HG03521 (cell line): ENCODE measurements around the gene TMEM72.

ENCODE experiments used
- ATAC-seq: cut with Tn5 transposase; IDR thresholded peaks from one replicate; pipeline ENCODE4 v1.9.1; 2021; ENCODE audit warnings: mild to moderate bottlenecking, moderate library complexity; ENCODE audit not compliant: unreplicated experiment

TMEM72 gene

DNA sequence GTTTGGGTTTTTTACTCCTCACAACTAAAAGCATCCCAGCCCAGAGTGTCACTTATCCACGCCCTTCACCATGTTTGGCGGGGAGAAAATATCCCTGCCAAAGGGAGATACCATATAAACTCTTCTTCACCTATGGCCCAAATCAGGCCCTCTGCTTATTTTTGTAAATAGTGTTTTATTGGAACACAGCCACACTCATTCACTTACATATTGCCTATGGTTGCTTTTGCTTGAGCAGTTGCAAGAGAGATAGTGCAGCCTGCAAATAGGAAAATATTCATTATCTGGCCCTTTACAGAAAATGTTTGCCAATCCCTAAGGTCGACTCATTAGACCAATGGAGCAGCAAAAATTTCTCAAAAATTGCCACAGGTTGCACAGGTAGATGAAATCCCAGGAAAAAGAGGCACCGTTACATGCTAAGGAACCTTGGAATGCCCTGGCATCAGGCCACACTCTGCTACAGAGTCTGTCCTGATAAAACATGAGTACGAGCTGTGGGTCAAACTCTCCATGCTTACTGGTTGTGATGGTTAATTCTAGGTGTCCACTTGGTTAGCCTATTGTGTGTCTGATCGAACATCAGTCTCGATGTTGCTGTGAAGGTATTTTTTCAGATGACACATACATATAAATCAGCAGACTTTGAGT lies 40.6 kb downstream of the TMEM72 start:
- no peak for ATAC-seq

DNA sequence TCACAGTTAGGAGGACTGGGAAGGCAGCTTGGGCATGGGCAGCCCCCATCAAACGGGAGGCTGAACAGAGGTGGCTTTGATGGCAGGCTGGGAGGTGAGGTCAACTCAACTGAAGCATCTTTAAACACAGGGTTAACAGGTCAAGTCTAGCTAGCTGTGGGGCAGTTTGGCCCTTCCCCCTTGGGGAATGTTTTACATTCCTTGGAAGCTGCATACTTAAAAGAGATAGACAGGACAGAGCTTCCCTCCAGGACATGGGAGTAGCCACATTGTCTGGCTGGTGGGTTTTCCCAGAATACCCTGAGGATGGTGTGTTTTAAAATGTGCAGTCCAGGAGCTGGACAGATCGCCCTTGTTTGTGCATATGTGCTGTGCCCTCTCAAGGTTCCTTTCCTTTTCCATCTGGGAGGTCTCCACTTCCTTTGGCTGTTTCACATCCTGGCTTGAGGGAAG lies 41.7 kb downstream of the TMEM72 start:
- ATAC-seq, result no peak

DNA sequence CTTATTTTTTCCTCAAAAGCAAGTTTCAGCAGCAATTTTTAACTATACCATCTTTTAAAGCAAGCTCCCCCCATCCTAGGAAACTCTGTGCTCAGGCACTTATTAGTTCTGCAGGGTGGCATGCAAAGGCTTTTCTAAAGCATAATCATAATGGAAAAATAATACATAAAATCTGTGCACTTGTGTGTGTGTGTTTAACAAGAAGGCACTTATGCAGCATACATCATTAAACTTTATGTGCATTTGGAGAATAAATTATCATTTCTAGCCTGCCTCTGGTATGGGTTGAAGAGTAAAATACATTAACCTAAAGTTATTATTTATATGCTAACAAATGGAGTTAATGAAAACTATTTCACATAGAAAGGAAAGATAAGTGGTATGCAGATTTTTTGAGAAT lies 42.9 kb downstream of the TMEM72 start:
- ATAC-seq, result no peak

DNA sequence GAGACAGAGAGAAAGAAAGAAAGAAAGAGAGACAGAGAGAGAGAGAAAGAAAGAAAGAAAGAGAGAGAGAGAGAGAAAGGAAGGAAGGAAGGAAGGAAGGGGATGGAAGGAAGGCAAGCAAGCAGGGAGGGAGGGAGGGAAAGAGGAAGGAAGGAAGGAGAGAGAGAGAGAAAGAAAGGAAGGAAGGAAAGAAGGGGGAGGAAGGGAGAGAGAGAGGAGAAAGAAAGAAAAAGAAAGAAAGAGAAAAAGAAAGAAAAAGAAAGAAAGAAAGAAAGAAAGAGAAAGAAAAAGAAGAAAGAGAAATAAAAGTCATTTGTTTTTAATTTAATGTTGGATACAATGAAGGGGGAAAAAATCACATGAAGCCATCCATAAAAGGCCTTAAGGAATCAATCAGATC lies 43.8 kb downstream of the TMEM72 start:
- ATAC-seq, result no peak

DNA sequence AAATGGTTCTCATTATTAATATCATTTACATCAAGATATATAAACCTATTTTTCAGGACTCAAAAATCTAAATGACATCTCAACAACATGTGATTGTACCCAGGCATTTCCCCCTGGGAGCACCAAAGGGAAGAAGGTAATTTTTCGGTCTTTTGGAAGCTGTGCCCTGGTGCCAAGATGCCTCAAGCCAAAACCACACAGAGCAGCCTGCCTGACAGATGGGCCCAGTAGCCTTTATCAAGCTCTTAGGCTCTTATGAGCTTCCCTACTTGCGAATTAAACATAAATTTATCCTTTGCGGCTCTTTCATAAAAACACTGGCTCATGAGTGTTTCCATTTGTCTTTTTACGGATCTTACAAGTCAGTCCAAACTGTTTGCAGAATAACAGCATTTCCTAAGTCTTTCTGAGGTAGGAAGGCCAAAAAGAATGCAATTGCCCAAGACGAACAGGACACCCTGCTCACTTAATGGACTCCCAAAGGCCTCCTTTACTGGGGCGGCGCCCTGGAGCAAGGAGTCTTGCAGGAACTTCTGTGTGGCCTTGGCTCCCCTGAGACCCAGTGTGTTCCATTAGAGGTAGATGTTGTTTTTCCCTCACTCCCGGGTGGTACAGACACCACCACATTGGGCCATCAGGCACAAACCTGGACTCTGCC lies 44.4 kb downstream of the TMEM72 start:
- no peak for ATAC-seq

DNA sequence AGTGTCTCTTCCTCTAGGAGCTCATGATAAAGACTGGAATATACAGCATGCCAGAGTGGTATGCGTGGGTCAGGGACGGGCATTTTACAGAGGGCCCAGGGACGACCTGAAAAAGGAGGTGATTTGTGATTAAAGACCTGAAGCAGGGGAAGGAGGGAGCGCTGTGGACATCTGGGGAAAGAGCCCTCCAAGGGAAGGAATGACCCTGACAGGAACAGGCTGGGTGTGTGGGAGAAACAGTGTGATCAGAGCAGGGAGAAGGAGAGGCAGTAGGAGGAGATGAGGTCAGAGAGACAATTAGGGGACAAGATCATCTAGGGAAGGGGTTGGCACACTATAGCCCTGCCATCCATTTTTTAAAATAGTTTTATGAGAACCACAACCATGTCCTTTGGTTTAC lies 45.1 kb downstream of the TMEM72 start:
- no peak for ATAC-seq

DNA sequence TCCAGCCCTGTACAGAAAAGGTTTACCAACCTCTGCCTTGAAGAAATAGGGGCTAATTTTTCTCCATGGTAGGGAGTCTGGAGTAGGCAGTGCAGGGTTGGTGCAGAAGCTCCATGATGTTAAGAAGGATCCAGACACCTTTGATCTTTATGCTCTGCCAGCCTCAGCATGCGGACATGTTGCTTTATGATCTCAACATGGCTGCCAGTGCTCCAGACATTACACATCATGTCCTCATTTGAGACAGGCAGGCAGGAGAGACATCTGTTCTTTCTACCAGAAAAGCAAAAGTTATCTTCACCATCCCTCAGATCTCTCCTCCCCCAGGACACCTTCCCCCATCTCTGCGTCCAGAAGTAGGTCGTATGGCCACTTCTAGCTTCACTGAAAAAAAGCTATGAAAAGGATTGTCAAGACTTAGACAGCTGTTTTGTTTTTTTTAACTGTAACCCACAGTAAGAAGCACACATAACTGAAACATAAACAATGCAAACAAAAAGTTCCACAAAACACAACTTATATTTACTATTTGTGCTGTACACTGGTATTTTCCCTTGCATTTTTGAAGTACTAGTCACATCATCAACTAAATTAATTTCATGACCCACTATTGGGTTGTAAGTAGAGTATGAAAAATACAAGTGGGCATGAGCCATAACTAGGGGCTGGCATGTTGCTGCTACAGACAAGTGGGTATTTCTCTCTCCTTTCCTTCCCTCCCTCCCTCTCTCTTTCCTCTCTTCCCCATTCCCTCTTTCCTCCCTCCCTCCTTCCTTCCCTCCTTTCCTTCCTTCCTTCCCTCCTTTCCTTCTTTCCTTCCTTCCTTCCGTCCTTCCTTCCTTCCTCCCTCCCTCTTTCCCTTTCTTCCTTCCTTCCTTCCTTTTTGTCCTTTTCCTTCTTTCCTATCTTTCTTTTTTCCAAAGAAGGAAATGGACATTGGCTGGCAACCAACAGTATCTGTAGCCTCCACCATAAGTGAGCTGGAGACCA lies 45.9 kb downstream of the TMEM72 start:
- no peak for ATAC-seq

DNA sequence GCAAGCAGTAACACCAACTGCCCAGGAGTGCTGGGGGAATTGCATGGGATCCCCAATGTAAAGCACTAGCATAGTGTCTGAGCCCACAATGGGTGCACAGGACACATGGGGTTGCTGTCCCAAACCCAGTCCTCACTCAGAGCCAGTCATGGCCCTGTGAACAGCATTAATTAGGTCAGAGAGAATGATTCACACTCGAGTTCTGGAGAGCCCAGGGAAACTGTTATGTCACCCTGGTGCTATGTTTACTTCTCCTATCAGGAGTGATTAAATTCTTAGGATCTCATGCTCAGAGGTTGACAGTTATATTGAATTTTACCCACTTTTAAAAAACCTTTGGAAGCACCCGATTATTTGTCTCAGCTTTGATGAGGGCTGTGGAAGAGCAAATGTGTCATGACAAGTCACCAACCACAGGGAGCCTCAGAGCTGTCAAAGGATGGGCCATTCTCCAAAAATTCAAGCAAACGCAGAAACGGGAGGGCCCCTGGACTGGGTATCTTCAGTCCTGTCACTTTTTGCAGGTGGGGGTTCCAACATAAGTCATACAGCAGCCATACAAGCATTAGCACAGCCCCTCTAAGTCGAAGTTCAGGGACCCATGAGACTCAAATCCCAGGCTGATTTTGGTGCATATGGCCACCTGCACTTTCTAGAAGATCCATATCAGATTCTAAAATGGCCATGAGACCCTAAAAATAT lies 47.2 kb downstream of the TMEM72 start:
- ATAC-seq, result no peak

DNA sequence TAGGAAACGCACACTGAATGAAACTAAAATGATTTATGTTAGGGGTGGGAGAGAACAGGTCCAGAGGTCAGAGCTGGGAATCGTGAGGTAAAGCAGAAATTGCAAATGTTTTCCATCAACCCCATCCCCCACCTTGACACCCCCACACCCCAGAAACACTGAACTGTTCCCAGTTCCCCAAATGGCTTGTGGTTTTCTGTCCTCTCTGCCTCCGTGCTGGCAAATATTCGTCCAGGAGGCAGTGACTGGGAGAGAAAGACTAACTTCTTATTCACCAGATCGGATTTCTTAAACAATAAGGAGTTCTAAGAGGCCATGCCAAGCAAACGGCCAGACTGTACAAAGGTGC lies 47.7 kb downstream of the TMEM72 start:
- no peak for ATAC-seq

DNA sequence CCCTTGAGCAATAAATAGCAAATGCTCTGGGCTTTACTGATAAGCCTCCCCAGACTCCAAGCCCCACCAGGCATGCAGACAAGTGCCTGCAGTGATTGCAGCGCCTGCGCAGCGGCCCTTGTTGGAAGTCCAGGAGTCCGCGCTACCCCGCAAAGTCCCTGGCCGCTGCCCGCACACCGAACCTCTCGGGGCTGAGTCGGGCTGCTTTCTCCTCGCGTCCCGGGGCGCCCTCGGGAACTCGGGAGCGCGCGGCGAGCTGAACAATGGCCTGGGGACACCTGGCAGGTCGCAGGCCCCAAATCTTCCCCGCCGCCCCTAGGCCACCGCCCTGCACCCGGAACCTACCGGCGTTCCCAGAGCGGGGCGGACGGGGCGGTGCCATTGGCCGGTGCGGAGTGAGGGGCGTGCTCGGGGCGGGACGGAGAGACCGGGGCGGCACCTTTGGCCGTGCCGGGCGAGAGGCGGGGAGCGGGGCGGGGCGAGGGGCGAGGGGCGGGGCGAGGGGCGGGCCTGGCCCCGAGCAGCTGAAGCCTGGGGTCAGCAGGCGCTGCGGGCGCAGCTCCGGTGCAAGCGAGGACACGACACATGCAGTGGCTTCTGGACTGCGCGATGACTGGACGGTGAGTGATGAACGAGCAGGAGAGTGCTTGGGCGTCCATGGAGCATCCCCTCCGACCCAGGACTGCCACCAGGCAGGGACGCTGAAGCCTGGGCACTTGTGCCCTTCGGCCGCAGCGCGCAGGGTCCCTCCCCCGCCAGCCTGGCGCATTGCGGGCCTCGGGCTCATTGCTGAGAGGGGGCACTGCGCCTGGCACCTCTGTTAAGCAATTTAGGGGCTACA lies 48.3 kb downstream of the TMEM72 start, which contains the start of gene RASSF4:
TSS of gene RASSF4 (plus strand) at position 556 of the 841 bp plus-strand sequence. CDS start 10,401 bp downstream, outside the sequence.
- ATAC-seq, result peak; percentile 99

DNA sequence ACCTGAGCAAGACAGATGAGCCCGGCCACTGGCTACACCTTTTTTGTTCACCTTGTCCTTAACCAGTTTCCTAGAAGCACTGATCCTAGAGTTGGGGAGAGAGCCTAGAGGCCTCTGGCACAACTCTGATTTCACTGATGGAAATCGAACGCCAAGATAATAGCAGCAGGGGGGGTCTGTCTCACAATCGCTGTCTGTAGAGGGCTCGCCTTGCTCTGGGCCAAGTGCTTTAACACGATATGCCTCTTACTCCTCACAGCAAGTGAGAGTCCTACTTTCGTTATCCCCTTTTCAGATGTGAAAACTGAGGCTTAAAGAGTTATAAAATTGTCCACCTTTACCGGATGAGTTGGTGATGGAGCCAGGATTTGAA lies 48.9 kb downstream of the TMEM72 start:
- ATAC-seq, result no peak

DNA sequence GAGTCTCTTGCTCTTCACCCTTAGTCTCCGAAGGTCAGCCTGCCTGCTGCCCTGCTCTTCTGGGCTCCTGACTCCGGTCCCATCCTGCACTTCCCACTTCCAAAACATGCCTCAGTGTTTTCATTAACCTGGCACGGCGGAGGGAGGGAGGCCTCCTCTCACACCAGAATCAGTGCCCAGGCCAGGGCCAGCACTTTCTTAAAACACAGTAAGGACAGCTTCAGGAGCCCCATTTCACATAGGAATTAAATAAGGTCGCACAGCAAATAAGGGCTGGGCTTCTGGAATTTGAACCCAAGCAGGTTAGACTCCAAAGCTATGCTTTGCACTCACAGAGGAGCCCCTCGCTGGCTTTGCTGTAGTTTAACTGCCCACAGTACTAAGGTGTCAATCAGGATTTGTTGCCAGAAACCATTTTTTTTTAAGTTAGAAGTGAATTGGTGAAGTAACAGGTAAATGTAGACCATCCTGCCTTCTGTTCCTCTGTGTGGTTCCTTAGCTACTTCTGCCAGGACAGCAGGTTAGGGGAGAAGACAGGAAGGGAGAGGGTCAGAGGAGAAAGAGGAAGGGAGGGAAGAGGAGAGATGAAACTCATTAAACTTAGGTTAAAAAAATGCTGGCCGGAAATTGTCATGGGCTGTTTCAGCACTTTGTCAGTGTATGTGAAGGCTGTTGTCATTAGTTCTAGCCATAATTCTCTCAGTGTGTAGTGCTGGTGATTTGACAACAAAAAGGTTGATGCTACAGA lies 49.5 kb downstream of the TMEM72 start:
- ATAC-seq, result no peak

DNA sequence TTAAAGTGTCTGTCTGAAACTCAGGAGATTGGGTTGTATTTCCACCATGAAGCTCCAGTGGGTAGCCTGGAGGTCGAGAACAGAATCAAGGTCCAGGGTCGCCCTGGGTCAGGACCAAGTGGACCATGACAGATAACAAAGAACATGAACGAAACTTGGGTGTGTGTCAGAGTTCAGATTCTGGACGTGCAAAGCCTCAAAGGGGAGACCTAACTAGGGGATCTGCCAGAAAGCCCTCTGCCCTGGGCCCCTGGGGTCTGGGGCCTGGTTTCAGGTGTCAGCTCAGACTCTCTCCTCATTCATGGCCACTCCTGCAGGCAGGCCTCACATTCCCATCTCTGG lies 50.1 kb downstream of the TMEM72 start:
- ATAC-seq, result no peak

DNA sequence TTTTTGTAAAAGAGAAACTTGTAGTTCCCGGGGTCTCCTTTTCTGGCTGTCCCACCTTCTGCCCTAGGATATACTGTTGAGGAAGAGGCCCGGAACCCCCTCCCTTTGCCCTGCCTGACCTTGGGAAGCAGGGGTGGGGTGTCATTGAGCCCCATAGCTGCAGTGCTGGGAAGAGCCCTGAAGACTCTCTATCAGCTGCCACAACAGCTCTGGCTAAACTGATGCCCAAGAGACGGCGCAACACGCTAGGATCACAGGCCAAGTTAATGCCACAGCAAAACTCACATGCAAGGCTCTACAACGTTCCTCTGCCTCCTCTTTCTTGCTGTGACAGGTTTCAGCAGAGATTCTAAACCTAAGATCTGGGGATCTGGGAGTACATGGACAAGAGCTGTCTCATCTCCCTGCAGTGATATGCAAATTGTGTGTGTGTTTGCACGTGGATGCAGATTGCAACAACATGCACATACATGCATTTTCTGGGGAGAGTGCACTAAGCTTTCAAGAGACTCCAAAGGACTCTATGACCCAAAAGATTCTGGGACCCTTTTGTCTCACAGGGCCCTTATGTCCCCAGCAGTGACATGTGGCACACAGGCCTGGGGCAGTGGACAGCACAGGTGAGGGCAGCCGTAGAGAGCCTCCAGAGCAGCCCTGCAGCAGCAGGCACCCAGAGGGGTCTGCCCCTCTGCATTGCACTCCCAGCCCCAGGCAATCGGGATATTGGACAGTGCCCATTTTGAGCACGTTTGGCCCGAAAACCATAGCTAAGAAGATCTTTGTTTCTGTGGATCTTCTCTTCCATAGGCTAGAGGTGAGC lies 51.0 kb downstream of the TMEM72 start:
- ATAC-seq, result no peak

DNA sequence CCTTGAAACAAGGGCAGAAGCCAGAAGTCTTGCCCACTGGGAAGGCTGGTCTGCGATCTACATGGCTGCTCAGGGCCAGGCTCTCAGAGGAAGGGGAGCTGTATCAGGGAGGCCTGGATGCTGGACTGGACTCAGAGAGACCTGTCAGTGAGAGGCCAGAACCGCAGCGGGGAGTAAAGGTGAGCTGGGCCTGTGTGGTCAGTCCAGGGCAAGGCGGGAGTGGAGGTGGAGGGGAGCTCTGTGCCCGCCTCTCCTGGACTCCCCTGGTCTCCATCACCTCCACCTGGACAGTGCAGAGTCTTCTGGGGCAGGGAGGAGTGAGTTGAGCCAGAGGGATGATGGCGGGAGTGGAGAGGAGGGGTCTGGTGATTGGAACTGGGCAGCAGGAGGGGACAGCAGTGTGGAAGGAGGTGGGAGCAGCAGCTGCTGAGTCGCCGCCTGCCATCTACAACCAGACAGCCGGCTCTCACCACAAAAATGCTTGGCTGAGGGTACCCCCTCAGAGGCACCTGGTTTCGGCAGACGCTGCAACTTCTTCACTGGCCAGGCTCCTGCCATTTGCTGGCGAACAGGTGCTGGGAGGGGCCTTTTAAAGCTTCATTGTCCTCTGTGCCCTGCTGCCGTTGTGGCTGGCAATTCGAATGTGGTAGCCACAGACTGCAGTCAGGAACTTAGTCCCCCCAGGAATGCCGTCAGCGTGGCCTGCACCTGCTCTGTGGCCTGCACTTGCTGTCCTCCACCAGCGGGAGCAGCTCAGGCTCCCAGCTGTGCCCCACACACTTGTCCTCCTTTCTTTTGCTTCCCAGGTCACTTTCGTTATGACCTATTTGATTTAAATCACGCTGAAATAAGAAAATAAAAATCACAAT lies 52.0 kb downstream of the TMEM72 start:
- no peak for ATAC-seq

DNA sequence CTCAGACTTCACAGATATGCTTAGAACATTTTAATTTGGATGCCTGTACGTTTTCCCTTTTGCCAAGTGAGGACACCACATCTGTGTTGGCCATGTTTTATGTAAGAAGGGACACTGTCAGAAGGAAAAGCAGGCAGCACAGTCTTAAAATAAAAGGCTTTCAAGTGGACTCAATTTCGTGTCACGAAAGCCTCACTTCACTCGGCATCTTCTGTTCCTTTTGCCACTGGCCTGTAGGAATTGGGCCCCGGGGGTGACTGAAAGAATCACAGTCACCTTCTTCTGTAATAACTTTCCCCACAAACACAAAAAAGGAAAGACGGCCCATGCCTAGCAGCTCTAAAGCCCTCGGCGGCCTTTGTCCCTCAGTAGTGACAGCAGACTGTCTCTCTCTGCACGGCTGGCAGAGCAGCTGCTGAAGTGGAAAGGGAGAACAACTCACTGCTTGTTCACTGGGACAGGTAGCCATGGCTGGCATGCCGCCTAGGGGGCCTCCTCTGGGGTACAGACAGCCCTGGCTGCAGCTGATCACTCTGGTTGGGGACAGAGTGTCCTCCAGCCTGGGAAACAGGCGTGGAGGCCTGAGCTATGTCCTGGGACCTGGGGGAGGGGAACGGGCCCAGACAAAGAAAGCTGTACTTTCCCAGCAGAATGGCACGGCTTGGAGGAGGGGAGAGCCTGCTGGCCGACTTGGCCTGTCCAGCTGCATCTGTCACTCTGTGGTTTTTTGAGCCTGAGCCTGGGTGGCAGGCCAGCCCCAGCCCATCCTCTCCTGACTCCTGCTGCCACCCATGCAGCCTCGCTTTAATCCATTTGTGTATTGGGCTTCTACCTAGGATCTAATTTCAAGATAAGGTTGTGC lies 52.9 kb downstream of the TMEM72 start:
- ATAC-seq, result no peak

DNA sequence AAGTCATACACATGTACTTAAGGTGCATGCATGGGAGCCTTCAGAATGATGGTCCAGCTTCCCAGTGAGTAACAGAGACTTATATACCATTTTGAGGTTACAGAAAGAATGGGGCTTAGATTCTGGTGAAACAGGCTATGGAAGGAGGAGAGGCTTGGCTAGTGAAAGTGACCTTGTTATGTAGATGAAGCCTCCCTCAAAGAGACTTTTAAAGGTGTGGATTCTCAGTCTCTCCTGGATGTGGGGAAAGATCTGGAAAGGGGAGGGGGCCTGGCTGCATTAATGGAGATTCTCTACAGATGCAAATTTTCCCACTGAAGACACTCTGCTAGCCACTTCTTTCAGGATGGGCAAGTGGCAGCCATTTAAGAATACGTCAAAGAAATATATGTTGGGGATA lies 54.0 kb downstream of the TMEM72 start:
- no peak for ATAC-seq
